Mesenchymal stem cell (in vitro differentiated cells and primary cell): ENCODE measurements around the gene TSHZ1.

Experiments used
- DNase-seq: peaks from one replicate; pipeline ENCODE4 v3.0.0-alpha.2; 2013
- H2AFZ ChIP-seq: one replicate; pipeline ENCODE4 v1.6.1; 2013; ENCODE audit warnings: low read depth, mild to moderate bottlenecking, control low read depth, inconsistent platforms, low read length, moderate library complexity
- H2AK5ac ChIP-seq: 2 replicates; pipeline ENCODE4 v1.6.1; 2013; ENCODE audit warnings: low read length, moderate library complexity, mild to moderate bottlenecking, inconsistent platforms; ENCODE audit not compliant: severe bottlenecking
- H2BK120ac ChIP-seq: one replicate; pipeline ENCODE4 v1.6.1; 2013; ENCODE audit warnings: low read depth, mild to moderate bottlenecking, inconsistent platforms, low read length, moderate library complexity
- H2BK12ac ChIP-seq, 2 experiments: one replicate each; pipeline ENCODE4 v1.6.1; 2013; ENCODE audit warnings: inconsistent platforms in 2 of 2, low read length in 2 of 2, mild to moderate bottlenecking in 2 of 2, moderate library complexity in 2 of 2, control low read depth in 1 of 2
- H2BK15ac ChIP-seq: one replicate; pipeline ENCODE4 v1.6.1; 2013; ENCODE audit warnings: mild to moderate bottlenecking, low read depth, inconsistent platforms; ENCODE audit not compliant: poor library complexity, severe bottlenecking
- H2BK5ac ChIP-seq: 2 replicates; pipeline ENCODE4 v1.6.1; 2013; ENCODE audit warnings: low read depth, mild to moderate bottlenecking, low read length, control low read depth, inconsistent platforms; ENCODE audit not compliant: poor library complexity, severe bottlenecking
- H3K14ac ChIP-seq, 2 experiments: one replicate each; pipeline ENCODE4 v1.6.1; 2013; ENCODE audit warnings: inconsistent platforms in 2 of 2, low read length in 2 of 2, control low read depth in 1 of 2, mild to moderate bottlenecking in 1 of 2, moderate library complexity in 1 of 2
- H3K18ac ChIP-seq, 2 experiments: one replicate each; pipeline ENCODE4 v1.6.1; 2013; ENCODE audit warnings: inconsistent platforms in 2 of 2, low read length in 2 of 2, control low read depth in 1 of 2, low read depth in 1 of 2, mild to moderate bottlenecking in 1 of 2
- H3K23ac ChIP-seq, 2 experiments: one replicate each; pipeline ENCODE4 v1.6.1; 2013; ENCODE audit warnings: inconsistent platforms in 2 of 2, low read length in 2 of 2, mild to moderate bottlenecking in 2 of 2, moderate library complexity in 2 of 2, control low read depth in 1 of 2
- H3K27ac ChIP-seq: 2 replicates; pipeline ENCODE4 v1.5.1; 2013; ENCODE audit warnings: mild to moderate bottlenecking, moderate library complexity, low read length, control low read depth, inconsistent platforms; ENCODE audit not compliant: poor library complexity, severe bottlenecking
- H3K27me3 ChIP-seq, 2 experiments: 2 replicates each; pipeline versions ENCODE4 v1.6.1 to v1.7.0; 2013; ENCODE audit warnings: low read length in 2 of 2, mild to moderate bottlenecking in 2 of 2, moderate library complexity in 2 of 2, control low read depth in 1 of 2, inconsistent platforms in 1 of 2; ENCODE audit not compliant: control insufficient read depth in 1 of 2, insufficient read depth in 1 of 2
- H3K36me3 ChIP-seq, 2 experiments: 2 replicates each; pipeline versions ENCODE4 v1.6.1 to v1.7.0; 2013; ENCODE audit warnings: low read length in 2 of 2, control low read depth in 1 of 2, inconsistent platforms in 1 of 2, low read depth in 1 of 2, mild to moderate bottlenecking in 1 of 2; ENCODE audit not compliant: insufficient read depth in 2 of 2, control insufficient read depth in 1 of 2
- H3K4ac ChIP-seq, 2 experiments: one replicate each; pipeline ENCODE4 v1.6.1; 2013; ENCODE audit warnings: inconsistent platforms in 2 of 2, low read length in 2 of 2, mild to moderate bottlenecking in 2 of 2, moderate library complexity in 2 of 2, control low read depth in 1 of 2, low read depth in 1 of 2
- H3K4me1 ChIP-seq: 2 replicates; pipeline ENCODE4 v1.6.1; 2013; ENCODE audit warnings: low read depth, low read length, control low read depth; ENCODE audit not compliant: control insufficient read depth, insufficient read depth
- H3K4me2 ChIP-seq: 2 replicates; pipeline ENCODE4 v1.6.1; 2013; ENCODE audit warnings: low read length, mild to moderate bottlenecking, inconsistent platforms; ENCODE audit not compliant: poor library complexity, severe bottlenecking
- H3K4me3 ChIP-seq, 2 experiments: 2 replicates each; pipeline versions ENCODE4 v1.5.1 to v1.7.0; 2013; ENCODE audit warnings: low read length in 2 of 2, mild to moderate bottlenecking in 2 of 2, control low read depth in 1 of 2, low read depth in 1 of 2; ENCODE audit not compliant: insufficient read depth in 1 of 2
- H3K79me1 ChIP-seq: replicated peaks from 2 replicates; pipeline ENCODE4 v1.6.1; 2013; ENCODE audit warnings: mild to moderate bottlenecking, control low read depth, low read length, inconsistent platforms; ENCODE audit not compliant: poor library complexity, severe bottlenecking
- H3K9ac ChIP-seq: 2 replicates; pipeline ENCODE4 v1.7.0; 2013; ENCODE audit warnings: mild to moderate bottlenecking, low read length, moderate library complexity
- H3K9me3 ChIP-seq: 2 replicates; pipeline ENCODE4 v1.7.0; 2013; ENCODE audit warnings: mild to moderate bottlenecking, low read length; ENCODE audit not compliant: control insufficient read depth
- H4K8ac ChIP-seq: one replicate; pipeline ENCODE4 v1.6.1; 2013; ENCODE audit warnings: inconsistent platforms, mild to moderate bottlenecking, low read length, moderate library complexity
- H4K91ac ChIP-seq: one replicate; pipeline ENCODE4 v1.6.1; 2013; ENCODE audit warnings: mild to moderate bottlenecking, low read length, inconsistent platforms
- WGBS: methylation state at CpG from one replicate; pipeline ENCODE4 v1.1.7; 2013; ENCODE audit warnings: mixed read lengths; 5-methylcytosine and 5-hydroxymethylcytosine counted together

TSHZ1 gene

GRCh38 chr18:75221897-75222296, 11.3 kb downstream of the TSHZ1 start:
- H3K4ac ChIP-seq: no peak overlapping the region
- no peak overlapping the region for H3K23ac ChIP-seq
- H3K27ac ChIP-seq: no peak overlapping the region
- no peak overlapping the region for H2AFZ ChIP-seq
- H2AK5ac ChIP-seq: no peak overlapping the region
- H3K27me3 ChIP-seq: no peaks in the 10 kb centered on the region
- no peak overlapping the region for H3K14ac ChIP-seq
- no peak overlapping the region for H2BK15ac ChIP-seq
- H2BK12ac ChIP-seq: no peak overlapping the region
- H3K36me3 ChIP-seq: no peaks in the 10 kb centered on the region
- H3K4me2 ChIP-seq: no peak overlapping the region
- H3K4me3 ChIP-seq: no peak overlapping the region
- DNase-seq: no peak
- H3K9me3 ChIP-seq: no peaks in the 10 kb centered on the region
- no peak overlapping the region for H3K18ac ChIP-seq
- H2BK5ac ChIP-seq: no peak overlapping the region
- H3K9ac ChIP-seq: no peak overlapping the region
- H2BK120ac ChIP-seq: no peak overlapping the region
- peaks cover 7% of the 10 kb centered on the region for H3K4me1 ChIP-seq
- WGBS: 96% methylated on average over 7 of the region's 7 CpGs
- no peak overlapping the region for H4K8ac ChIP-seq
- H4K91ac ChIP-seq: no peak overlapping the region
- H3K79me1 ChIP-seq: peaks cover 22% of the 10 kb centered on the region

- Histone ChIP-seq H4K91ac (no peak overlapping the region), H2BK5ac (no peak overlapping the region), H3K36me3 (no peaks in the 10 kb centered on the region), H2AK5ac (no peak overlapping the region), H2BK12ac (no peak overlapping the region), H2AFZ (no peak overlapping the region), H3K4me1 (peaks cover 7% of the 10 kb centered on the region), H3K4me3 (no peak overlapping the region), H3K79me1 (peaks cover 22% of the 10 kb centered on the region), H3K27me3 (no peaks in the 10 kb centered on the region), H3K14ac (no peak overlapping the region), H3K9me3 (no peaks in the 10 kb centered on the region), H3K9ac (no peak overlapping the region), H2BK15ac (no peak overlapping the region), H3K4me2 (no peak overlapping the region), H2BK120ac (no peak overlapping the region), H3K18ac (no peak overlapping the region), H3K23ac (no peak overlapping the region), H4K8ac (no peak overlapping the region), H3K27ac (no peak overlapping the region), H3K4ac (no peak overlapping the region)
- no peak for DNase-seq
- WGBS: 88% methylated on average over 6 of the region's 10 CpGs
These were observed 11.8 kb downstream of the TSHZ1 start for GRCh38 chr18:75222407-75222806.

- no peak overlapping the region for H2AK5ac ChIP-seq
- H3K79me1 ChIP-seq: peaks cover 26% of the 10 kb centered on the region
- H4K91ac ChIP-seq: no peak overlapping the region
- no peak overlapping the region for H3K9ac ChIP-seq
- WGBS: 3% methylated on average over 3 of the region's 9 CpGs
- no peak overlapping the region for H2BK5ac ChIP-seq
- H2AFZ ChIP-seq: no peak overlapping the region
- no peak for DNase-seq
- no peaks in the 10 kb centered on the region for H3K27me3 ChIP-seq
- no peaks in the 10 kb centered on the region for H3K9me3 ChIP-seq
- H2BK15ac ChIP-seq: no peak overlapping the region
- no peak overlapping the region for H3K18ac ChIP-seq
- H3K14ac ChIP-seq: no peak overlapping the region
- H3K4ac ChIP-seq: no peak overlapping the region
- H4K8ac ChIP-seq: no peak overlapping the region
- no peak overlapping the region for H3K27ac ChIP-seq
- H3K4me1 ChIP-seq: peaks cover 7% of the 10 kb centered on the region
- H2BK12ac ChIP-seq: no peak overlapping the region
- no peak overlapping the region for H2BK120ac ChIP-seq
- H3K4me3 ChIP-seq: no peak overlapping the region
- H3K36me3 ChIP-seq: no peaks in the 10 kb centered on the region
- H3K23ac ChIP-seq: no peak overlapping the region
- H3K4me2 ChIP-seq: no peak overlapping the region
These were observed 13.2 kb downstream of the TSHZ1 start for GRCh38 chr18:75223687-75224347.

DNA sequence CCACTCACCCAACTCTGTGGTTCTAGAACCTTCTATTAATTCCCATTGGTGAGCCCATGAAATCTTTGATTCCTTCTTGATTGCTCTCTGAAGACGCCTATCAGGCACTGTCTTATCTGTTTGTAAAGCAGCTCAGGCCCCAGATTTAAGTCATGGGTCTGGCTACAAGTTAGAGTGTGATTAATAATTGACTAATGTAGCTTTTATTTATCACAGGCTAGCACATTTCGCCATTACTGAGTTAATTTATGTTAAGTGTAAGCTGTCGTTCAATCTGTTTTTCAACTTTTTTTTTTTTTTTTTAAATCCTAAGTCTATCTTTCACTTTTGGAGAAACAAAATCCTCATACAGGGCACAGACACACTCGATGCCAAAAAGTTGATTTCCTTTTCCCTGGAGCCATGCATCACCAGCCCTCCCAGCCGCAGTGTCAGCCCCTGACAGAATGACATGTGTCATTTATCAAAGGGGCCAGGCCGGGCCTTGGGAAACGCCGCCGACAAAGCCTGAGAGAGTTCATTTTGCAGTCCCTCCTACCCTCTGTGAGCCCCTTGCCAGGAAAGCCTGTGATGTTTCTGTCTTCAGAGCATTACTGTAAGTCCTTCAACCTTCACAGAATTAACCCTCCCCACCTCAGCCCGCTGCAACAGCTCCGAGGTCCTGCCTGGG, 15.8 kb downstream of the TSHZ1 start:
- Histone ChIP-seq H4K8ac (peak overlapping the region; percentile 32), H3K9ac (peak overlapping the region; percentile 71), H2BK5ac (no peak overlapping the region), H2BK12ac (peak overlapping the region in 1 of 2 experiments; percentile 28), H3K27ac (no peak overlapping the region), H2BK120ac (peak overlapping the region; percentile 15), H3K36me3 (peaks cover 0 to 4% of the 10 kb centered on the region in 2 experiments), H3K4me1 (peaks cover 8% of the 10 kb centered on the region), H3K4ac (no peak overlapping the region), H3K27me3 (no peaks in the 10 kb centered on the region), H4K91ac (peak overlapping the region; percentile 11), H3K9me3 (no peaks in the 10 kb centered on the region), H3K4me2 (peak overlapping the region; percentile 90), H3K79me1 (peaks cover 33% of the 10 kb centered on the region), H2BK15ac (no peak overlapping the region), H3K4me3 (peak overlapping the region; percentile 28 to 72), H3K23ac (no peak overlapping the region), H2AFZ (no peak overlapping the region), H3K14ac (no peak overlapping the region), H2AK5ac (no peak overlapping the region), H3K18ac (no peak overlapping the region)
- 28% methylated on average over 10 of the region's 11 CpGs for WGBS
- no peak for DNase-seq
